PC-9 (cell line): ENCODE measurements around the gene KCNJ10.

ENCODE experiments used
- EZH2 ChIP-seq: fragments of 200-600 bp; sonication (generic); IDR thresholded peaks from 2 replicates; pipeline ENCODE4 v1.8.0; 2017; ENCODE audit warnings: antibody characterized with exemption, low read depth
- TF ChIP-seq, protein P1 (sequence below): fragments of 200-600 bp; sonication (generic); conservative IDR thresholded peaks from 2 replicates; pipeline ENCODE4 v1.6.1; 2017; ENCODE audit warnings: mixed run types, antibody characterized with exemption, mild to moderate bottlenecking, moderate library complexity

DNA sequence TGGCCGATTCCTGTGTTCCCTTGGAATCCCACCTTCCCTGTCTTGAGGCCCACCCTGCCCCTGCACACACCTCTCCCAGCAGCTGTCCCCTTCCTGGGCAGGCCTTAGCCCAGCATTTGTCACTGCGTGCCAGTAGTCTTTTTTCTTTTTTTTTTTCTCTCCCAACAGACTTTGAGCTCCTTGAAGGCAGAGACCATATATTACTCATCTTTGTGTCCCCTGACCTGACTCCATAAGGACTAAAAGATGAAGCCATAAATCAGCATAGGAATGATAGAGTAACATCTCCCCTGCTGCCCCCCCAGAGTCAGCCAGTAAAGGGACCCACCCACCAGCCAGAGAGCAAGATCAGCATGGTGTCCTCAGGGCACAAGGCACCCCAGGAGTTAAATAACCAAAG is 65.5 kb downstream of the KCNJ10 start:
- TF ChIP-seq, protein P1, sequence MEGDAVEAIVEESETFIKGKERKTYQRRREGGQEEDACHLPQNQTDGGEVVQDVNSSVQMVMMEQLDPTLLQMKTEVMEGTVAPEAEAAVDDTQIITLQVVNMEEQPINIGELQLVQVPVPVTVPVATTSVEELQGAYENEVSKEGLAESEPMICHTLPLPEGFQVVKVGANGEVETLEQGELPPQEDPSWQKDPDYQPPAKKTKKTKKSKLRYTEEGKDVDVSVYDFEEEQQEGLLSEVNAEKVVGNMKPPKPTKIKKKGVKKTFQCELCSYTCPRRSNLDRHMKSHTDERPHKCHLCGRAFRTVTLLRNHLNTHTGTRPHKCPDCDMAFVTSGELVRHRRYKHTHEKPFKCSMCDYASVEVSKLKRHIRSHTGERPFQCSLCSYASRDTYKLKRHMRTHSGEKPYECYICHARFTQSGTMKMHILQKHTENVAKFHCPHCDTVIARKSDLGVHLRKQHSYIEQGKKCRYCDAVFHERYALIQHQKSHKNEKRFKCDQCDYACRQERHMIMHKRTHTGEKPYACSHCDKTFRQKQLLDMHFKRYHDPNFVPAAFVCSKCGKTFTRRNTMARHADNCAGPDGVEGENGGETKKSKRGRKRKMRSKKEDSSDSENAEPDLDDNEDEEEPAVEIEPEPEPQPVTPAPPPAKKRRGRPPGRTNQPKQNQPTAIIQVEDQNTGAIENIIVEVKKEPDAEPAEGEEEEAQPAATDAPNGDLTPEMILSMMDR, result no peak
- TF ChIP-seq EZH2, result no peak
